GM12878 (cell line): ENCODE data around the gene ZNF543. TPM values are rescaled to one million over a fixed set of nuclear protein-coding genes. Genes with fewer than 3 reads are reported as not detected.

Source experiments
- ATAC-seq: fragments of 200-7000 bp; cut with Tn5 transposase; 3 replicates; pipeline ENCODE4 v1.9.1; 2020; ENCODE audit warnings: mild to moderate bottlenecking, moderate library complexity
- BruUV-seq: library from RNA; stranded (reverse); fragments of 400-500 nt; replicated peaks from 2 replicates; lab custom pipeline; 2021; lab: Mats Ljungman, UMichigan
- CTCF ChIA-PET: fragments of 300-600 bp; sonication (Branson Sonifier 250); formaldehyde crosslinking; extraction: SDS; loops from one replicate; lab custom pipeline; 2021; ENCODE audit warnings: inconsistent platforms; lab: Yijun Ruan, JAX
- POLR2A ChIA-PET: fragments of 350-600 bp; formaldehyde crosslinking; extraction: SDS; loops from one replicate; lab custom pipeline; 2021; ENCODE audit warnings: inconsistent platforms; lab: Charles Lee
- RAD21 ChIA-PET: fragments of 300-600 bp; sonication (Branson Sonifier 250); formaldehyde crosslinking; loops from one replicate; lab custom pipeline; 2023; ENCODE audit warnings: antibody characterized with exemption; ENCODE audit not compliant: unreplicated experiment; lab: Charles Lee
- SMC1A ChIA-PET: fragments of 300-600 bp; sonication (Branson Sonifier 250); formaldehyde crosslinking; loops from one replicate; lab custom pipeline; 2023; ENCODE audit not compliant: unreplicated experiment, uncharacterized antibody; lab: Charles Lee
- DNase-seq: peaks from one replicate; pipeline ENCODE4 v3.0.0-alpha.2; 2011; ENCODE audit warnings: low read depth, low spot score
- FAIRE-seq: peaks from 3 replicates; lab custom pipeline; 2011; peaks lifted over from hg19 to GRCh38; lab: Jason Lieb, UNC
- H2AFZ ChIP-seq: 2 replicates; pipeline ENCODE4 v1.6.0; 2011; ENCODE audit warnings: low read depth, low read length, control low read depth; ENCODE audit not compliant: control insufficient read depth
- H3K27ac ChIP-seq: 2 replicates; pipeline ENCODE4 v1.5.1; 2011; ENCODE audit warnings: control low read depth; ENCODE audit not compliant: control insufficient read depth, insufficient read depth
- H3K27me3 ChIP-seq, 2 experiments: replicated peaks in 1 of 2; 2 replicates each; pipeline versions ENCODE4 v1.6.0 to v1.6.1; 2011; ENCODE audit warnings: low read length in 1 of 2; ENCODE audit not compliant: control insufficient read depth in 2 of 2, insufficient read depth in 2 of 2
- H3K36me3 ChIP-seq, 2 experiments: 2 replicates each; pipeline ENCODE4 v1.5.1; 2011; ENCODE audit warnings: low read length in 1 of 2; ENCODE audit not compliant: control insufficient read depth in 2 of 2, insufficient read depth in 2 of 2
- H3K4me1 ChIP-seq: 2 replicates; pipeline ENCODE4 v1.6.1; 2011; ENCODE audit warnings: mild to moderate bottlenecking, low read length, moderate library complexity, mixed read lengths; ENCODE audit not compliant: control insufficient read depth, insufficient read depth
- H3K4me2 ChIP-seq: 2 replicates; pipeline ENCODE4 v1.6.0; 2011; ENCODE audit warnings: control low read depth; ENCODE audit not compliant: control insufficient read depth, insufficient read depth
- H3K4me3 ChIP-seq: fragments of 200-600 bp; sonication (generic); 2 replicates; pipeline ENCODE4 v1.5.1; 2016
- H3K79me2 ChIP-seq: 2 replicates; pipeline ENCODE4 v1.6.0; 2011; ENCODE audit warnings: low read length; ENCODE audit not compliant: control insufficient read depth, insufficient read depth
- H3K9ac ChIP-seq: 2 replicates; pipeline ENCODE4 v1.8.0; 2011; ENCODE audit warnings: low read length, control low read depth, mixed read lengths; ENCODE audit not compliant: control insufficient read depth, insufficient read depth
- H3K9me3 ChIP-seq: replicated peaks from 3 replicates; pipeline ENCODE4 v1.5.1; 2011; ENCODE audit warnings: mild to moderate bottlenecking, low read length; ENCODE audit not compliant: control insufficient read depth, insufficient read depth
- H4K20me1 ChIP-seq: 2 replicates; pipeline ENCODE4 v1.6.0; 2011; ENCODE audit not compliant: control insufficient read depth, insufficient read depth
- KDM1A ChIP-seq: fragments of 200-600 bp; sonication (generic); IDR thresholded peaks from 2 replicates; pipeline ENCODE4 v1.6.1; 2016; ENCODE audit warnings: borderline replicate concordance
- MAX ChIP-seq: IDR thresholded peaks from 2 replicates; pipeline ENCODE4 v1.6.1; 2012; ENCODE audit warnings: low read depth, low read length, improper control_type of control experiment
- MXI1 ChIP-seq: fragments of 150-350 bp; IDR thresholded peaks from 2 replicates; pipeline ENCODE4 v1.6.1; 2011; ENCODE audit warnings: low read depth, mild to moderate bottlenecking, inconsistent platforms, low read length, improper control_type of control experiment
- MYC ChIP-seq: IDR thresholded peaks from 2 replicates; pipeline ENCODE4 v1.6.1; 2011; ENCODE audit warnings: mild to moderate bottlenecking, low read length, moderate library complexity, inconsistent platforms; ENCODE audit not compliant: insufficient read depth, insufficient replicate concordance, insufficient read length, severe bottlenecking
- NFIC ChIP-seq: IDR thresholded peaks from 2 replicates; pipeline ENCODE4 v1.6.1; 2012; ENCODE audit warnings: low read depth, mild to moderate bottlenecking, inconsistent platforms, low read length, moderate library complexity
- RBBP5 ChIP-seq: fragments of 200-600 bp; sonication (generic); conservative IDR thresholded peaks from 2 replicates; pipeline ENCODE4 v1.6.1; 2016
- RUNX3 ChIP-seq: IDR thresholded peaks from 2 replicates; pipeline ENCODE4 v1.6.1; 2012; ENCODE audit warnings: low read length, inconsistent platforms
- SIN3A ChIP-seq: IDR thresholded peaks from 2 replicates; pipeline ENCODE4 v1.6.1; 2012; ENCODE audit warnings: low read depth, low read length, improper control_type of control experiment
- SREBF2 ChIP-seq: IDR thresholded peaks from 2 replicates; pipeline ENCODE4 v1.6.1; 2012; ENCODE audit warnings: mild to moderate bottlenecking, low read length
- TBL1XR1 ChIP-seq: IDR thresholded peaks from 2 replicates; pipeline ENCODE4 v1.6.1; 2012; ENCODE audit warnings: low read depth, low read length, improper control_type of control experiment
- ZNF217 ChIP-seq: fragments of 450-650 bp; IDR thresholded peaks from 2 replicates; pipeline ENCODE4 v1.6.1; 2017; ENCODE audit warnings: antibody characterized with exemption, mild to moderate bottlenecking
- WGBS: methylation state at CpG from one replicate; pipeline ENCODE4 v1.1.6; 2016; ENCODE audit warnings: low lambda C conversion rate; ENCODE audit not compliant: insufficient replicate concordance, insufficient coverage; ENCODE audit errors: missing lambda C conversion rate; 5-methylcytosine and 5-hydroxymethylcytosine counted together
- in situ Hi-C: fragments of 300-500 bp; cut with MboI; formaldehyde crosslinking; loops from 9 replicates; pipeline ENCODE4 v1.14.3; 2018; ENCODE audit warnings: mixed read lengths
- intact Hi-C: fragments of 100-400 bp; cut with micrococcal nuclease; formaldehyde crosslinking; loops from one replicate; pipeline ENCODE4 v1.14.2; 2022; ENCODE audit not compliant: unreplicated experiment
- polyA plus RNA-seq, 11 experiments: library from polyadenylated mRNA; depleted of rRNA in 4 of 11; unstranded in 6 of 11; stranded (reverse) in 5 of 11; fragments of >200 nt; fragmentation: Nextera tagmentation in 4 of 11; fragmentation: Illumina TruSeq in 1 of 11; extraction: Ambion mirVana in 4 of 11; extraction: Trizol in 1 of 11; gene quantifications; 1 replicate in 1 of 11; 2 replicates in 10 of 11; pipeline versions ENCODE4 v1.2.1 to v1.2.3, GENCODE V29; 2011 to 2016; ENCODE audit warnings: inconsistent platforms in 2 of 11, missing spikeins in 2 of 11, low read depth in 1 of 11
- total RNA-seq, 4 experiments: library from RNA; depleted of rRNA in 3 of 4; stranded (reverse); fragments of >200 nt in 3 of 4; fragmentation: Illumina TruSeq in 1 of 4; extraction: Trizol in 1 of 4; gene quantifications; 2 replicates each; pipeline versions ENCODE4 v1.2.1 to v1.2.3, GENCODE V29; 2013 to 2021

Gene ZNF543
- total and polyA plus RNA-seq, 10 of the 15 experiments (the other 5 are each of a cell fraction or from before 2014, with no cell fraction given): 0.53 to 9.0 (median 3.5) TPM

- no peaks in the 10 kb centered on the region for H4K20me1 ChIP-seq
- intact Hi-C loops: no loop called here
- FAIRE-seq: no peak
Measured at GRCh38 chr19:57273014-57273413, 47.3 kb upstream of the ZNF543 start.

GRCh38 chr19:57276430-57276829 is 43.8 kb upstream of the ZNF543 start:
- ChIA-PET RAD21 (interaction anchor here (0.6 kb wide), 1 partner anchor 201 kb away, joined by 3 read pairs; the partner anchor contains the start of gene ZNF772), SMC1A (no interaction called here), CTCF (no interaction called here)
- no peak overlapping the region; the same call in 1 of the 2 replicates for H2AFZ ChIP-seq
- H3K36me3 ChIP-seq: no peaks in the 10 kb centered on the region
- no peak overlapping the region for H3K9ac ChIP-seq
- H3K4me2 ChIP-seq: peak overlapping the region; percentile 4; the same call in 1 of the 2 replicates
- BruUV-seq: no TSS peak
- H3K27ac ChIP-seq: peak overlapping the region; percentile 20; the same call in 1 of the 2 replicates
- no peaks in the 10 kb centered on the region for H4K20me1 ChIP-seq
- TF ChIP-seq MXI1 (no peak), SREBF2 (0 out of 2 replicates have a peak, but pooled peaks have one; percentile 28), RUNX3 (no peak), TBL1XR1 (no peak), RBBP5 (no peak)
- TF ChIP-seq, all 136 proteins: peak for 1
- no peaks in the 10 kb centered on the region for H3K27me3 ChIP-seq
- FAIRE-seq: no peak
- in situ Hi-C loops (no loop called here), intact Hi-C loops (no loop called here)
- POLR2A ChIA-PET: interaction anchor here (0.6 kb wide), 1 partner anchor 10 kb away, joined by 3 read pairs; no protein-coding TSS in a partner anchor
- no peak for ATAC-seq
- no peak overlapping the region for H3K4me3 ChIP-seq
- H3K9me3 ChIP-seq: no peaks in the 10 kb centered on the region; the same call in 2 of the 3 replicates
- DNase-seq: no peak
- peaks cover 15% of the 10 kb centered on the region for H3K79me2 ChIP-seq
- 0% methylated on average over 1 of the region's 1 CpG for WGBS
- peaks cover 22% of the 10 kb centered on the region for H3K4me1 ChIP-seq

More at GRCh38 chr19:57273014-57273413, 47.3 kb upstream of the ZNF543 start:
- Histone ChIP-seq H3K4me3 (no peak overlapping the region), H3K4me2 (no peak overlapping the region), H3K9ac (no peak overlapping the region), H3K4me1 (peaks cover 22% of the 10 kb centered on the region), H3K36me3 (no peaks in the 10 kb centered on the region), H3K27ac (peak overlapping the region; percentile 21), H3K27me3 (no peaks in the 10 kb centered on the region)
- RAD21 ChIA-PET: interaction anchor here (0.9 kb wide), 1 partner anchor 12 kb away, joined by 3 read pairs; no protein-coding TSS in a partner anchor
- BruUV-seq: no TSS peak
- DNase-seq: no peak
- TF ChIP-seq NFIC (no peak), MAX (no peak), SIN3A (no peak), ZNF217 (no peak), KDM1A (no peak), MYC (no peak)
- TF ChIP-seq, all 136 proteins: peak for 0
- Histone ChIP-seq H3K9me3 (no peaks in the 10 kb centered on the region; the same call in 2 of the 3 replicates), H3K79me2 (no peaks in the 10 kb centered on the region; the same call in 1 of the 2 replicates), H2AFZ (no peak overlapping the region)
- 0% methylated on average over 1 of the region's 1 CpG for WGBS
- ChIA-PET SMC1A (interaction anchor here (1.0 to 1.4 kb wide), 2 partner anchors 12 to 27 kb away, joined by 3 to 4 read pairs; no protein-coding TSS in a partner anchor), POLR2A (interaction anchor here (1.0 kb wide), 1 partner anchor 10 kb away, joined by 4 read pairs; no protein-coding TSS in a partner anchor), CTCF (interaction anchor here (1.1 kb wide), 1 partner anchor 28 kb away, joined by 3 read pairs; no protein-coding TSS in a partner anchor)
- no peak for ATAC-seq
- in situ Hi-C loops: no loop called here
